H1 (cell line): ENCODE data around the gene GNB1L. TPM values are rescaled to one million over a fixed set of nuclear protein-coding genes. Genes with fewer than 3 reads are reported as not detected.

ENCODE experiments used
- BACH1 ChIP-seq: IDR thresholded peaks from 2 replicates; pipeline ENCODE4 v1.6.1; 2012; ENCODE audit warnings: low read length, improper control_type of control experiment
- CEBPB ChIP-seq: IDR thresholded peaks from 2 replicates; pipeline ENCODE4 v1.6.1; 2012; ENCODE audit warnings: low read depth, low read length
- CHD2 ChIP-seq: IDR thresholded peaks from 2 replicates; pipeline ENCODE4 v1.6.1; 2012; ENCODE audit warnings: low read length, improper control_type of control experiment
- HDAC2 ChIP-seq, 2 experiments: fragments of 300-600 bp in 1 of 2; sonication (generic) in 1 of 2; IDR thresholded peaks; 2 replicates each; pipeline ENCODE4 v1.6.1; 2011 to 2012; ENCODE audit warnings: low read depth in 2 of 2, low read length in 2 of 2, mild to moderate bottlenecking in 2 of 2, moderate library complexity in 2 of 2, borderline replicate concordance in 1 of 2, inconsistent platforms in 1 of 2
- KDM4A ChIP-seq: IDR thresholded peaks from one replicate; pipeline ENCODE4 v1.7.1; 2012; ENCODE audit warnings: low read depth, mild to moderate bottlenecking, moderate library complexity, low read length, inconsistent platforms; ENCODE audit not compliant: severe bottlenecking
- NRF1 ChIP-seq: IDR thresholded peaks from 2 replicates; pipeline ENCODE4 v1.6.1; 2011; ENCODE audit warnings: mild to moderate bottlenecking, low read depth, low read length, improper control_type of control experiment
- PHF8 ChIP-seq: fragments of 200-600 bp; sonication (generic); conservative IDR thresholded peaks from 2 replicates; pipeline ENCODE4 v1.7.1; 2012; ENCODE audit warnings: low read depth, mild to moderate bottlenecking, inconsistent platforms, low read length, moderate library complexity
- RXRA ChIP-seq: IDR thresholded peaks from 2 replicates; pipeline ENCODE4 v1.6.1; 2011; ENCODE audit warnings: low read depth, mild to moderate bottlenecking, low read length, moderate library complexity; ENCODE audit not compliant: insufficient read depth
- SP2 ChIP-seq: IDR thresholded peaks from 2 replicates; pipeline ENCODE4 v1.6.1; 2012; ENCODE audit warnings: mild to moderate bottlenecking, low read length, inconsistent platforms
- SP4 ChIP-seq: IDR thresholded peaks from 2 replicates; pipeline ENCODE4 v1.6.1; 2012; ENCODE audit warnings: low read length, inconsistent platforms
- polyA plus RNA-seq, 7 experiments: library from polyadenylated mRNA; depleted of rRNA in 3 of 7; stranded (reverse) in 5 of 7; unstranded in 2 of 7; fragments of >200 nt in 5 of 7; fragments of 200-250 nt in 2 of 7; gene quantifications; 1 replicate in 5 of 7; 2 replicates in 1 of 7; 4 replicates in 1 of 7; pipeline versions ENCODE4 v1.2.1 to v1.2.3, GENCODE V29; 2011 to 2013; ENCODE audit warnings: missing spikeins in 2 of 7, mixed read lengths in 2 of 7
- total RNA-seq: library from RNA; stranded (reverse); fragmentation: NEBNext Ultra II Directional; extraction: Animal tissue kit (Norgen Biotek cat#: 25700); gene quantifications from 2 replicates; pipeline ENCODE4 v1.2.1, GENCODE V29; 2021

The GNB1L gene
- total and polyA plus RNA-seq, 2 of the 8 experiments (the other 6 are each of a cell fraction or from before 2014, with no cell fraction given), result 14.0 to 15.6 TPM

DNA sequence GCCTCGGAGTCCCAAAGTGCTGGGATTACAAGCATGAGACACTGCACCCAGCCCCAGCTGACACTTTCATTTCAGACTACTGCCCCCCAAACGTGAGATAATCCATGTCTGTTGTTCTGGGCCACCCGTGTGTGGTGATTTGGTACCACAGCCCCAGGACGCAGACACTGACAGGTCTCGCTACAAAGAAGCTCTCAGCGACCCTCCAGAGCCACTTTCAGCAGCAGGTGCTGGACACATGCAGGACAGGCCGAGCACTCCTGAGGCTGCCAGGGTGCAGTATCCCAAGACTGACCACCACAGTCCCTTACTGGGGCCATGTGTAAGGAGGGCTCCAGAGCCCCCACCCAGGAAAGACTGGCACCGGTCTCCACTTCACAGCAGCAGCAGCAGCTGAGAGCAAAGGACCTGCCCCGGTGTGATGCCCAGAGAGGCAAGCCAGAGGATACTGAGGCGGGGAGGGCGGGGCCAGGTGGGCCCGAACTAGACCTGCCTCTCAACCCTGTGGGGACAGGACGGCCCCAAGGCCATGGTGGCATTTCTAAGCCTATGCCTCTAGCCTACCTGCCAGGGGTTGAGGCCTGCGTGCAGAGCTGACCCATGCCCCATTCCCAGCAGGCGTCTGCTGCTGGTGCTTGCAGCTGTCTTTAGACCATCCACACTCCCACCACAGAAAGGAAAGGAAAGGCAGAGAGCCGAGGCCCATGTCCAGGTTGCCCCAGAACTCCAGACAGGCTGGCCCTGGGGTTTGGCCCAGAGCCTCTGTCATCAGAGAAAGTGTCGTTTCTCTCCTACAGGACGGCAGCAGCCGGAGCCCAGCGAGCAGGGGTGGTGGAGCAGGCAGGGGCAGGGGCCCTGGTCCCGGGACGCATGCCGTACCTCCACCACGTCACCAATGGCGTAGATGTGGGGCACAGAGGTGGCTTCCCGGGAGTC lies 28.0 kb upstream of the GNB1L start (continued):
- no peak for TF ChIP-seq NRF1
- TF ChIP-seq CEBPB, result no peak
- no peak for TF ChIP-seq KDM4A
- no peak for TF ChIP-seq RXRA
- no peak for TF ChIP-seq SP4
- no peak for TF ChIP-seq HDAC2 (IDR thresholded peaks at IDR 0.05; ENCODE audit: borderline replicate concordance in 1 of 2, low read depth in 2 of 2, low read length in 2 of 2)
- TF ChIP-seq PHF8, result no peak
- no peak for TF ChIP-seq BACH1
- no peak for TF ChIP-seq SP2
- TF ChIP-seq CHD2, result no peak
